ENCODE data around the gene WNT6. TPM values are rescaled to one million over a fixed set of nuclear protein-coding genes. Genes with fewer than 3 reads are reported as not detected.

The WNT6 gene
- total and polyA plus RNA-seq, 2 of the 8 experiments (the other 6 are each of a cell fraction or from before 2014, with no cell fraction given): not detected

DNA sequence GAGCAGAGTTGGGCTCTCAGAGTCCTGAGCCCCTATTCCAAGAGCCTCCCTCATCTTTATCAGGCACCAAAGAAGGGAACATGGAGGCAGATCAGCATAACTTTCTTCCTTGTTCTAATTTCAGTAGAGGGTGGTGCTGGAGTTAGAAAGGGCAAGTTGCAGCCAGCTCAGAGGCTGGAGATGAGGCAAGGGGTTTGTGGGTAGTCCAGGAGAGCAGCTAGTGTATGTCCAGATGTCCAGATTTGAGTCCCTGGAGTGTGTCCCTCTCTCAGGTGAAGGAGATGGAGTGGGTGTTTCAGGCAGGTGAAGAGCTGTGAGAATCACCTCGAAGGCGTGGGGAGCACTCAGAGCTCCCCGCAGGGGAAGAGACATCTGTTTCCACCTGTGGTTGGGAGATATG lies 27.5 kb upstream of the WNT6 start (continued):
- TF ChIP-seq, protein P1, sequence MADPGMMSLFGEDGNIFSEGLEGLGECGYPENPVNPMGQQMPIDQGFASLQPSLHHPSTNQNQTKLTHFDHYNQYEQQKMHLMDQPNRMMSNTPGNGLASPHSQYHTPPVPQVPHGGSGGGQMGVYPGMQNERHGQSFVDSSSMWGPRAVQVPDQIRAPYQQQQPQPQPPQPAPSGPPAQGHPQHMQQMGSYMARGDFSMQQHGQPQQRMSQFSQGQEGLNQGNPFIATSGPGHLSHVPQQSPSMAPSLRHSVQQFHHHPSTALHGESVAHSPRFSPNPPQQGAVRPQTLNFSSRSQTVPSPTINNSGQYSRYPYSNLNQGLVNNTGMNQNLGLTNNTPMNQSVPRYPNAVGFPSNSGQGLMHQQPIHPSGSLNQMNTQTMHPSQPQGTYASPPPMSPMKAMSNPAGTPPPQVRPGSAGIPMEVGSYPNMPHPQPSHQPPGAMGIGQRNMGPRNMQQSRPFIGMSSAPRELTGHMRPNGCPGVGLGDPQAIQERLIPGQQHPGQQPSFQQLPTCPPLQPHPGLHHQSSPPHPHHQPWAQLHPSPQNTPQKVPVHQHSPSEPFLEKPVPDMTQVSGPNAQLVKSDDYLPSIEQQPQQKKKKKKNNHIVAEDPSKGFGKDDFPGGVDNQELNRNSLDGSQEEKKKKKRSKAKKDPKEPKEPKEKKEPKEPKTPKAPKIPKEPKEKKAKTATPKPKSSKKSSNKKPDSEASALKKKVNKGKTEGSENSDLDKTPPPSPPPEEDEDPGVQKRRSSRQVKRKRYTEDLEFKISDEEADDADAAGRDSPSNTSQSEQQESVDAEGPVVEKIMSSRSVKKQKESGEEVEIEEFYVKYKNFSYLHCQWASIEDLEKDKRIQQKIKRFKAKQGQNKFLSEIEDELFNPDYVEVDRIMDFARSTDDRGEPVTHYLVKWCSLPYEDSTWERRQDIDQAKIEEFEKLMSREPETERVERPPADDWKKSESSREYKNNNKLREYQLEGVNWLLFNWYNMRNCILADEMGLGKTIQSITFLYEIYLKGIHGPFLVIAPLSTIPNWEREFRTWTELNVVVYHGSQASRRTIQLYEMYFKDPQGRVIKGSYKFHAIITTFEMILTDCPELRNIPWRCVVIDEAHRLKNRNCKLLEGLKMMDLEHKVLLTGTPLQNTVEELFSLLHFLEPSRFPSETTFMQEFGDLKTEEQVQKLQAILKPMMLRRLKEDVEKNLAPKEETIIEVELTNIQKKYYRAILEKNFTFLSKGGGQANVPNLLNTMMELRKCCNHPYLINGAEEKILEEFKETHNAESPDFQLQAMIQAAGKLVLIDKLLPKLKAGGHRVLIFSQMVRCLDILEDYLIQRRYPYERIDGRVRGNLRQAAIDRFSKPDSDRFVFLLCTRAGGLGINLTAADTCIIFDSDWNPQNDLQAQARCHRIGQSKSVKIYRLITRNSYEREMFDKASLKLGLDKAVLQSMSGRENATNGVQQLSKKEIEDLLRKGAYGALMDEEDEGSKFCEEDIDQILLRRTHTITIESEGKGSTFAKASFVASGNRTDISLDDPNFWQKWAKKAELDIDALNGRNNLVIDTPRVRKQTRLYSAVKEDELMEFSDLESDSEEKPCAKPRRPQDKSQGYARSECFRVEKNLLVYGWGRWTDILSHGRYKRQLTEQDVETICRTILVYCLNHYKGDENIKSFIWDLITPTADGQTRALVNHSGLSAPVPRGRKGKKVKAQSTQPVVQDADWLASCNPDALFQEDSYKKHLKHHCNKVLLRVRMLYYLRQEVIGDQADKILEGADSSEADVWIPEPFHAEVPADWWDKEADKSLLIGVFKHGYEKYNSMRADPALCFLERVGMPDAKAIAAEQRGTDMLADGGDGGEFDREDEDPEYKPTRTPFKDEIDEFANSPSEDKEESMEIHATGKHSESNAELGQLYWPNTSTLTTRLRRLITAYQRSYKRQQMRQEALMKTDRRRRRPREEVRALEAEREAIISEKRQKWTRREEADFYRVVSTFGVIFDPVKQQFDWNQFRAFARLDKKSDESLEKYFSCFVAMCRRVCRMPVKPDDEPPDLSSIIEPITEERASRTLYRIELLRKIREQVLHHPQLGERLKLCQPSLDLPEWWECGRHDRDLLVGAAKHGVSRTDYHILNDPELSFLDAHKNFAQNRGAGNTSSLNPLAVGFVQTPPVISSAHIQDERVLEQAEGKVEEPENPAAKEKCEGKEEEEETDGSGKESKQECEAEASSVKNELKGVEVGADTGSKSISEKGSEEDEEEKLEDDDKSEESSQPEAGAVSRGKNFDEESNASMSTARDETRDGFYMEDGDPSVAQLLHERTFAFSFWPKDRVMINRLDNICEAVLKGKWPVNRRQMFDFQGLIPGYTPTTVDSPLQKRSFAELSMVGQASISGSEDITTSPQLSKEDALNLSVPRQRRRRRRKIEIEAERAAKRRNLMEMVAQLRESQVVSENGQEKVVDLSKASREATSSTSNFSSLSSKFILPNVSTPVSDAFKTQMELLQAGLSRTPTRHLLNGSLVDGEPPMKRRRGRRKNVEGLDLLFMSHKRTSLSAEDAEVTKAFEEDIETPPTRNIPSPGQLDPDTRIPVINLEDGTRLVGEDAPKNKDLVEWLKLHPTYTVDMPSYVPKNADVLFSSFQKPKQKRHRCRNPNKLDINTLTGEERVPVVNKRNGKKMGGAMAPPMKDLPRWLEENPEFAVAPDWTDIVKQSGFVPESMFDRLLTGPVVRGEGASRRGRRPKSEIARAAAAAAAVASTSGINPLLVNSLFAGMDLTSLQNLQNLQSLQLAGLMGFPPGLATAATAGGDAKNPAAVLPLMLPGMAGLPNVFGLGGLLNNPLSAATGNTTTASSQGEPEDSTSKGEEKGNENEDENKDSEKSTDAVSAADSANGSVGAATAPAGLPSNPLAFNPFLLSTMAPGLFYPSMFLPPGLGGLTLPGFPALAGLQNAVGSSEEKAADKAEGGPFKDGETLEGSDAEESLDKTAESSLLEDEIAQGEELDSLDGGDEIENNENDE (IDR thresholded peaks at IDR 0.05; ENCODE audit: insufficient replicate concordance, low read length): no peak
- no peak for TF ChIP-seq YY1 (IDR thresholded peaks at IDR 0.05; ENCODE audit: low read depth, low read length)
- no peak for TF ChIP-seq ZNF274 (IDR thresholded peaks at IDR 0.05; ENCODE audit: borderline replicate concordance, extremely low read depth, low read length)
- TF ChIP-seq SP2 (IDR thresholded peaks at IDR 0.05; ENCODE audit: low read length): no peak
- no peak for TF ChIP-seq SUZ12 (IDR thresholded peaks at IDR 0.05; ENCODE audit: low read length)
- no peak for TF ChIP-seq GABPA (IDR thresholded peaks at IDR 0.05; ENCODE audit: borderline replicate concordance, insufficient read depth, low read length)
- no peak for TF ChIP-seq EP300 (IDR thresholded peaks at IDR 0.05; ENCODE audit: borderline replicate concordance in 1 of 2, low read depth in 2 of 2, low read length in 2 of 2)
- TF ChIP-seq BRCA1 (IDR thresholded peaks at IDR 0.05; ENCODE audit: low read depth, low read length): no peak
- TF ChIP-seq RFX5 (IDR thresholded peaks at IDR 0.05; ENCODE audit: borderline replicate concordance, low read depth, low read length): no peak
- no peak for TF ChIP-seq MAX (IDR thresholded peaks at IDR 0.05)
